Measurements from ENCODE around the gene PRKRIP1.

PRKRIP1 gene

DNA sequence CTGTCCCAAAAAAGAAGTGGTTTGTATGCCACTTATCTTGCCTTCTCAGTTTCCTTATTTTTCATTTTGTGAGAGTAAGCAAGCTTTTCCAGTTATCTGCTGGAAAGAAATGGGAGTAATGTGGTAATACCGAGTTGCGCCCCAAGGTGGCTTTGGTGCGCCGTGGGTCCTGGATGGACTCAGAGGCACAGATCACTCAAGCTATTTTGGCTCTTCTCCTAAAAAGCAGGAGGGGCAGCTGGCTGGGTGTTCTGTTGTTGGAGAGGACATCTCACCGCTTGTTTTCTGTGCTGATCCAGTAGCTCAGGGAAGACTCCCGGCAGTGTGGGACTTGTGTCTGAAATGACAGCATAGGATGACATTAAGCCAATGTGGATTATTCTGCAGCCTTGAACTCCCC lies 16.4 kb downstream of the PRKRIP1 start:
- TF ChIP-seq CTCF (IDR thresholded peaks at IDR 0.05; ENCODE audit: insufficient read depth, low read length, poor library complexity, severe bottlenecking) (peak; percentile 52), EZH2phosphoT487 (conservative IDR thresholded peaks at IDR 0.05; ENCODE audit: low read length) (no peak)
- Histone ChIP-seq H3K4me3 (ENCODE audit: insufficient read depth, low read length, poor library complexity, severe bottlenecking) (no peak overlapping the region), H3K27me3 (ENCODE audit: low read length) (no peaks in the 10 kb centered on the region), H3K9me2 (replicated peaks; ENCODE audit: insufficient read depth, low read length) (no peaks in the 10 kb centered on the region), H3K4me2 (ENCODE audit: low read depth, low read length, poor library complexity, severe bottlenecking) (no peak overlapping the region), H4K20me1 (ENCODE audit: low read depth, low read length) (no peaks in the 10 kb centered on the region), H3K36me3 (ENCODE audit: low read length) (peaks cover 27% of the 10 kb centered on the region), H3K9ac (ENCODE audit: low read length) (no peak overlapping the region), H3K79me2 (ENCODE audit: insufficient read depth, low read length) (peaks cover 28% of the 10 kb centered on the region), H3K27ac (ENCODE audit: low read depth, low read length) (no peak overlapping the region), H3K9me3 (ENCODE audit: insufficient read depth, low read length) (no peaks in the 10 kb centered on the region), H3F3A (ENCODE audit: insufficient read depth) (peaks cover 25% of the 10 kb centered on the region), H2AFZ (ENCODE audit: low read depth, low read length, severe bottlenecking) (no peak overlapping the region)

GRCh38 chr7:102413091-102413490 lies 16.9 kb downstream of the PRKRIP1 start:
- Histone ChIP-seq H3K36me3 (ENCODE audit: low read length) (peaks cover 27% of the 10 kb centered on the region), H3K4me3 (ENCODE audit: insufficient read depth, low read length, poor library complexity, severe bottlenecking) (no peak overlapping the region), H2AFZ (ENCODE audit: low read depth, low read length, severe bottlenecking) (no peak overlapping the region), H3K79me2 (ENCODE audit: insufficient read depth, low read length) (peaks cover 28% of the 10 kb centered on the region), H3K9me2 (replicated peaks; ENCODE audit: insufficient read depth, low read length) (no peaks in the 10 kb centered on the region), H3K27ac (ENCODE audit: low read depth, low read length) (no peak overlapping the region), H3K9ac (ENCODE audit: low read length) (no peak overlapping the region), H3K4me2 (ENCODE audit: low read depth, low read length, poor library complexity, severe bottlenecking) (no peak overlapping the region), H3F3A (ENCODE audit: insufficient read depth) (peaks cover 19% of the 10 kb centered on the region), H3K27me3 (ENCODE audit: low read length) (no peaks in the 10 kb centered on the region), H3K9me3 (ENCODE audit: insufficient read depth, low read length) (no peaks in the 10 kb centered on the region), H4K20me1 (ENCODE audit: low read depth, low read length) (no peaks in the 10 kb centered on the region)
- TF ChIP-seq CTCF (IDR thresholded peaks at IDR 0.05; ENCODE audit: insufficient read depth, low read length, poor library complexity, severe bottlenecking) (no peak), EZH2phosphoT487 (conservative IDR thresholded peaks at IDR 0.05; ENCODE audit: low read length) (no peak)

DNA sequence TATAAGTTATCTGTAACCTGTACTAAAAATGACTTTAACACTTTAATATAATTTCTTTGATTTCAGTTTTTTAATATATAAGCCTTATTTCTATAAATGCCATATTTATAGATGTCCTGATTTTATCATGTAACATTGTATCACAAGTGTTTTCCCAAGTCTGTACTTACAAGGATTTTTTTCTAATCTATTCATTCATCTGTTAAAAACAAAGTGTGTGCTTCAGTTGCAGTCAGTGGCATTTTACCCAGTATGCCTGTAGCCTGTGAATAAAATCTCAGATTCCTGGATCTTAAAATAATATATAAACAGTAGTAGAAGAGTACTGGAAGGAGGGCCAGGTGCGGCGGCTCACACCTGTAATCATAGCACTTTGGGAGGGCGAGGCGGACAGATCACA lies 17.4 kb downstream of the PRKRIP1 start:
- Histone ChIP-seq H3K79me2 (ENCODE audit: insufficient read depth, low read length) (peaks cover 32% of the 10 kb centered on the region), H3K9ac (ENCODE audit: low read length) (no peak overlapping the region), H3K36me3 (ENCODE audit: low read length) (peaks cover 24% of the 10 kb centered on the region), H4K20me1 (ENCODE audit: low read depth, low read length) (no peaks in the 10 kb centered on the region), H3K4me2 (ENCODE audit: low read depth, low read length, poor library complexity, severe bottlenecking) (no peak overlapping the region), H3F3A (ENCODE audit: insufficient read depth) (peaks cover 15% of the 10 kb centered on the region), H3K9me3 (ENCODE audit: insufficient read depth, low read length) (no peaks in the 10 kb centered on the region), H3K27ac (ENCODE audit: low read depth, low read length) (no peak overlapping the region), H2AFZ (ENCODE audit: low read depth, low read length, severe bottlenecking) (no peak overlapping the region), H3K9me2 (replicated peaks; ENCODE audit: insufficient read depth, low read length) (no peaks in the 10 kb centered on the region), H3K4me3 (ENCODE audit: insufficient read depth, low read length, poor library complexity, severe bottlenecking) (no peak overlapping the region), H3K27me3 (ENCODE audit: low read length) (no peaks in the 10 kb centered on the region)
- TF ChIP-seq CTCF (IDR thresholded peaks at IDR 0.05; ENCODE audit: insufficient read depth, low read length, poor library complexity, severe bottlenecking) = no peak
- no peak for TF ChIP-seq EZH2phosphoT487 (conservative IDR thresholded peaks at IDR 0.05; ENCODE audit: low read length)

Data from SU-DHL-6 (cell line).